ENCODE measurements around the gene CYSLTR2. TPM values are rescaled to one million over a fixed set of nuclear protein-coding genes. Genes with fewer than 3 reads are reported as not detected.

The CYSLTR2 gene
- polyA plus RNA-seq, 1 donor from 2014 or later, result 0.19 TPM

- no peak overlapping the region for H3K4me2 ChIP-seq (ENCODE audit: low read length)
Measured at GRCh38 chr13:48750588-48751383, 97.1 kb downstream of the CYSLTR2 start.

GRCh38 chr13:48760626-48761025 is 106.9 kb downstream of the CYSLTR2 start:
- Histone ChIP-seq H3K27me3 (ENCODE audit: insufficient read depth, low read depth, low read length) (no peaks in the 10 kb centered on the region), H3K9me2 (ENCODE audit: insufficient read depth, low read length) (no peaks in the 10 kb centered on the region), H2AFZ (ENCODE audit: low read depth, low read length) (no peak overlapping the region), H3K9ac (ENCODE audit: low read length) (no peak overlapping the region), H3K79me2 (replicated peaks; ENCODE audit: insufficient read depth, low read length) (no peaks in the 10 kb centered on the region), H3F3A (ENCODE audit: insufficient read depth, low read length, poor library complexity, severe bottlenecking) (no peaks in the 10 kb centered on the region), H3K9me3 (ENCODE audit: low read length) (peaks cover 7% of the 10 kb centered on the region), H3K4me3 (ENCODE audit: low read length) (no peak overlapping the region), H4K20me1 (ENCODE audit: insufficient read depth) (no peaks in the 10 kb centered on the region), H3K27ac (ENCODE audit: low read length) (no peak overlapping the region), H3K4me2 (ENCODE audit: low read length) (no peak overlapping the region), H3K36me3 (ENCODE audit: insufficient read depth, low read length) (no peaks in the 10 kb centered on the region)
- no peak for TF ChIP-seq REST (IDR thresholded peaks at IDR 0.05; ENCODE audit: borderline replicate concordance)

More at GRCh38 chr13:48750588-48751383, 97.1 kb downstream of the CYSLTR2 start:
- H3K36me3 ChIP-seq (ENCODE audit: insufficient read depth, low read length), result no peaks in the 10 kb centered on the region
- H4K20me1 ChIP-seq (ENCODE audit: insufficient read depth), result no peaks in the 10 kb centered on the region
- no peaks in the 10 kb centered on the region for H3K79me2 ChIP-seq (replicated peaks; ENCODE audit: insufficient read depth, low read length)
- no peak overlapping the region for H2AFZ ChIP-seq (ENCODE audit: low read depth, low read length)
- H3F3A ChIP-seq (ENCODE audit: insufficient read depth, low read length, poor library complexity, severe bottlenecking), result no peaks in the 10 kb centered on the region
- no peak for TF ChIP-seq MXI1 (conservative IDR thresholded peaks at IDR 0.05; ENCODE audit: poor library complexity, severe bottlenecking)
- H3K9me2 ChIP-seq (ENCODE audit: insufficient read depth, low read length), result no peaks in the 10 kb centered on the region
- no peak overlapping the region for H3K4me3 ChIP-seq (ENCODE audit: low read length)
- no peak overlapping the region for H3K9ac ChIP-seq (ENCODE audit: low read length)
- no peaks in the 10 kb centered on the region for H3K9me3 ChIP-seq (ENCODE audit: low read length)
- H3K27me3 ChIP-seq (ENCODE audit: insufficient read depth, low read depth, low read length), result no peaks in the 10 kb centered on the region
- H3K27ac ChIP-seq (ENCODE audit: low read length), result no peak overlapping the region

Other genes with a start within 250 kb of the CYSLTR2 start
- not detected in 2 replicates for gene LPAR6, start 240.8 kb upstream of the CYSLTR2 start, polyA plus RNA-seq
- gene RCBTB2, start 120.8 kb upstream of the CYSLTR2 start, polyA plus RNA-seq, result 14.0 and 19.0 TPM in 2 replicates

Data from neural cell (in vitro differentiated cells).